Measurements from ENCODE around the gene HECTD3.

The HECTD3 gene

DNA sequence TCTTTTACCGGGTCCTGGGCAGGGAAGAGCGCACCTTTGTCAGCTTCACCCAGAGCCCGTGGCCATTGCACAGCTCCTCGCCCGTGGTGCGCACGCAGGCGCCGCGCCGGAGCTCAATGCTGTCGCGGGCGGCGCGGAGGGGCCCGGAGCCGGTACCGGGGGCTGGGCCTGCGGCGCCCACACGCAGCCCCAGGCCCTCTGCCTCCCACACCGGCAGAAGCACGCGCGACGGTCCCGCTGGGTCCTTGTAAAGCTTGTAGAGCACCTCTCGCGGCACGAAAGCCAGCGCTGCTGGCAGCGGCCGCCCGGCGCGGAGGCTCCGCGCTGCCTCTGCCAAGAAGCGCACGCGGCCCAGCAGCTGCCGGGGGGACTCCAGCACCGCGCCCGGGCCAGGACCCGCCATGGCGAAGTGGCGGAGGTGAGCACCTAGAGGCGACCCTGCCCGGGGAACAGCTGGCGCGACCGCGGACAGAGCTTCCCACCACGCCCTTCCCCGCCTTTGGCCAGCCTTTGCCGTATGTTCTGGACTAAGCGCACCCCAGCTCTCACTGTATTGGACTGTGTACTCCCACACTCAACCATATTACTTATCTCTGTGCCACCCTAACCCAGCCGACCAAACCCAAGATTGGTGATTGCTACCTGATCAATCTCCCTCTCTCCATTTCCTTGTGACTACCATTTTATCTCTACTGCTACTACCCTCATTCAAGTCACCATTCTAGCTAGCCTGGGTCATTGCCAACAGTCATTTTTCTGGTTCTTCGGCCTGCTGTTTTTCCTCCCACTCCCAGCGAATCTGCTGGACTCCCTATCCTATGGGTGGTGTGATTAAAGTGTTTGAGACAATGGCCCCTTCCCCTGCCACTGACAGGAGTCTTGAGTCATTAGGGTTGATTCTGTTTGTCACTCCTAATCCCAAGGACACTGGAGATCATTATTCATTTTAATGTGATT lies at the start of gene HECTD3:
HECTD3 (minus strand) TSS at position 470 of the 957 bp plus-strand sequence; CDS start at position 403, 67 bp downstream.
- DNase-seq (ENCODE audit: low read depth in 3 of 3): peak; percentile 34 to 71 (median 52)

DNA sequence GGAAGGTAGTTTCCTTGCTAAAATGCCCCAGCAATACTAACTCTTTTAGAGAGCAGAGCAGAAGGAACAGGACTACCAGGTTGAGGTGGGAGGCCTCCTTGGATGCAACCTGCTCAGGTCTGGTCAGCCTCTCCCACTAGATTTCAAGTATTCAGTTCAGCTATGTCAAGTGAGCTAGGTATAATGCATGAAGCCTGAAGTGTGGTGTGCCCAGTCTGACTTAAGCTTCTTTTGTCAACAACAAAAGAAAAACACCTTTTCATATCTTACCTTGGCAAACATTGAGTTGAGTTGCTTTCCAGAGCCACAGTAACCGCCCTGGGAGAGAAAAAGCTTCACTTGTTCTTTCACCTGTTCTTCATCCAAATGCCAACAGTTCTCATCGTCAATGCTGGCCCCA lies 48.7 kb upstream of the HECTD3 start:
- no peak for DNase-seq (ENCODE audit: low read depth in 3 of 3)

DNA sequence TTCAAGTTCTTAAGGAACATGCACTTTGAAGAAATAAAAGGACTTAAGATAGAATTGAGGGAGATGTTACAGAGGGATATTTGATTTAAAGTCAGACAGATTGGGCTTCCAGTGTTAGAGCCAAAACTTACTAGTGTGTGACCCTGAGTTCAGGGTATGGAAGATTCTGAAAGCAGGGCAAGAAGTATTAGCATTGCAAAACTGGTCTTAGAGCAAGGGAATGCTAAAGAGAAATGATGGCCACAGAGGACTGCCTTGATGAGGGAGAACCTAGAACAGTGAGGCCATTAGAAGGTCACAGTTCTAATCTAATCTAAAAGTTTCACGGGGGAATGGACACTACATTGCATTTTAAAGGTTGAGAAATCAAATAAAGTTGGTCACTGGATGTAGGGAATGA lies 46.4 kb upstream of the HECTD3 start:
- DNase-seq (ENCODE audit: low read depth in 3 of 3): no peak

DNA sequence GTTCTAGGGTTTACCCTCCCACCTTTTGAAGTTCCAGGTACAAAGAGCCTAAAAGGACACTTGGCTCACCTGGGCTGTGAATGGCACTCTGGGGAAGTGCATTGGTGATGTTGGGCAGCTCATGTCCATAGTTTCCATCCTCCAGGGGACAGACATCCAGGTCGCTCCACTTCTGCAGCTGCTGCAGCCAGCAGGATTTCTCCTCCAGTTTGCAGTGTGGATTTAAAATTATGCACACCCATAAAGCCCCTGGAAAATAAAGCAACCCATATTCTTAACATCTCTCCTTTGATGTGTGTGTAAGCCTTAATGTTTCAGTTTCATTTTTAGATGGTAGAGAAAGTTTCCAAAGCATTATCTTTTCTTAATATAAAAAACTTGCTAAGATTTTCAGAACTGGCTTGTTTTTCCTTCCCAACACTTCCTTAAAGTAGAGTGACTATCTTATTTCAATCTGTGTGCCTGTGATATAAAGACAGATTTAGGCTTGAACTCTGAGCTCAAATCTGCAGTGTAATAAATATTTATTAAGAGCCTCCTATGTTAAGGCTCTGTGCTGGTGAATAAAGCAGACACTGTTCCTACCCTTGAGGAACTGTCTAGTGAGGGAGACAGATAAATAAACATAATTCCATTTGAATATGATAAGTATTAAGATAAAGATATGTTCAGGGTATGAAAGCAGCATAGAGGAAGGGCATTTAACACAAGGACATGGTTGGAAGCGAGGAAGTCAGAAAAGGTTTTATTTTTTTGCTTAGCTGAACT lies 40.1 kb upstream of the HECTD3 start:
- DNase-seq (ENCODE audit: low read depth in 3 of 3): no peak

DNA sequence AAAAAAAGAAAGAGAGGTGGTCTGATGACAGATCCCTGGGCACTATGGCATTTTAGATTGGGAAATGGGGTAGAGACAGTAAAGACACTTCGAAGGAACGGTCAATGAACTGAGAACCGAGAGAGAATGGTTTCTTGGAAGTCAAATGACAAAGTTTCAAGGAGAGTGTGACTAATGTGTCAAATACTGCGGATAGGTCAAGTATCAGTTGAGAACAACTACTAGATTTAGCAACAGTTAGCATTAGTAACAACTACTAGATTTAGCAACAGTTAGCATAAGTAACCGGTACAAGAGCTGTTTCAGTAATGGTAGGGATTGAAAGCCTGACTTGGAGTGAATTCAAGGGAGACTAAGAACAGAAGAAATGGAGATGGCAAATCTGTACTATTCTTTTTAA lies 35.9 kb upstream of the HECTD3 start:
- DNase-seq (ENCODE audit: low read depth in 3 of 3): no peak

DNA sequence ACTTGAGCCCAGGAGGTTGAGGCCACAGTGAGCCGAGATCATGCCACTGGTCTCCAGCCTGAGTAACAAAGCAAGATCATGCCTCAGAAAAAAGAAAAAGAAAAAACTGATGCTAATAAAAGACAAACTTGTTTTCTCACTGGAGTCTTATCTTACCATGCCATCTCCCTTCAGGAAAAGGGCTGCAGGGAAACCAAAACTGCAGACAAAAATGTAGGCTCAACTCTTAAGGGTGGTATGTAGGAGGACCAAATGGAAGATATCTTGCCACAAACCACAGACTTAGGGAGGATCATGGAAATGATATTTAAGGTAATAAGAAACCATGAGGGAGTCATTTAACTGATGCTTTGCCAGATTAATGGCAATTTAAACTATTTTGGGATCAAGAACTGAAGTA lies 33.8 kb upstream of the HECTD3 start:
- no peak for DNase-seq (ENCODE audit: low read depth in 3 of 3)

DNA sequence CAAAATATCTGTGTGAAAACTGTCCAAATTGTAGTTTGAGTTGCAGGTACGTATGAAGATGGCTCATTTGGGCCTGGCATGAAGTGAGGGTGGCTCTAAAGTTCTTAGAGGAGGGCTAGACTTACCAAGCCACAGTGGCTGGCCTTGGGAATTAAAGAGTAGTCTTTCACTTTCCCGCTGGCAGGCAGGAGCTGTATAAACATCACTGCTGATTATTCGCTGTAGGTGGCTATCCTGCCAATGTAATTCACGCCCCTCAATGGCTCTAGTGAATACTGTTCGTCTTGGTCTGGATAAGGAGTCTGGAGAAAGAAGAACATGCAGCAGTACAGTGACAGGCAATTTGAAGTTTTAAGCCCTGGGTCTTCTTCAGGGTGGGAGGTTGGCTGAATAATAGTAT lies 32.0 kb upstream of the HECTD3 start:
- no peak for DNase-seq (ENCODE audit: low read depth in 3 of 3)

DNA sequence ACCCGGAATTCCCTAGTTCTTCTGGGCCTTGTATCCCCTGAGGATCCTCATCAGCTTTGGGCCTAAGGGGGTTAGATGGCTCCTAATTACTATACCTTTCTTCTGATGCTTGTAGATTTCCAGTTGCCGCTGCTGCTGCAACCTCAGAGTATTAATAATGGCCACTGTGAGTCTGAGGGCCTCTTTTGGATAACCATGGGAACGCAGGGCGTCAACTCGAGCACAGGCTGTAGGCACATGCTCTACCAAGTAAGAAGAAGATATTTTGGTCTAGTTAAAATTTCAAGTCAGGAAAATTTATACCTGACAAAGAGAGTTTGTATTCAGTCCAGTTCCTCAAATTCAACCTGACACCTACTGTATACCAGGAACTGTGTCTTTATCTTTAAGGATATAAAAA lies 29.2 kb upstream of the HECTD3 start:
- no peak for DNase-seq (ENCODE audit: low read depth in 3 of 3)

DNA sequence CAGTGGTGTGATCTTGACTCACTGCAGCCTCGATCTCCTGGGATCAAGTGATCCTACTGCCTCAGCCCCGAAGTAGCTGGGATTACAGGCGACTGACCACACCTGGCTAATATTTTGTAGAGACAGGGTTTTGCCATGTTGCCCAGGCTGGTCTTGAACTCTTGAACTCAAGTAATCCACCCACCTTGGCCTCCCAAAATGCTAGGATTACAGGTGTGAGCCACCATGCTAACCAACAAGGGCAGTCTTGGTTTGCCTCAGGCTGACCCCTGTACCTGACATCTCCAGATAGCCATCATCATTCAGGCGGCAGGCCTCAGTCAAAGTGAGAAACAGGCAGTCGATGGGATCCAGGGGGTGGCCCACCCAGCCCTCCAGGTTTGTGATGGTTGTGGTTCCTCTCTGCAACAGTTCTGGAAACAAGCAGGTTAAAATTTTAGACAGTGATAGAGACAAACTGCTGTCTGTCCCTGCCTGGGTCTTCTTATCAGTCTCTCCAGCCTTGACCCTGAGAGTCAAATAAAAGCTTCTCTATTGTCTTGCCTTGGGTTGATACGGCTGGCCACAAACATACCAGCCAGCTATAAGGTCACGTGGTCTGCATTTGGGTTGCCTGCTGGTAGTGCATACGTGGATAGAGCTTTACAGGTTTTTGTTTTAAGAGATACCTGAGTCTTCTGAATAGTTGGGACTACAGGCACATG lies 27.7 kb upstream of the HECTD3 start:
- DNase-seq (ENCODE audit: low read depth in 3 of 3): no peak

DNA sequence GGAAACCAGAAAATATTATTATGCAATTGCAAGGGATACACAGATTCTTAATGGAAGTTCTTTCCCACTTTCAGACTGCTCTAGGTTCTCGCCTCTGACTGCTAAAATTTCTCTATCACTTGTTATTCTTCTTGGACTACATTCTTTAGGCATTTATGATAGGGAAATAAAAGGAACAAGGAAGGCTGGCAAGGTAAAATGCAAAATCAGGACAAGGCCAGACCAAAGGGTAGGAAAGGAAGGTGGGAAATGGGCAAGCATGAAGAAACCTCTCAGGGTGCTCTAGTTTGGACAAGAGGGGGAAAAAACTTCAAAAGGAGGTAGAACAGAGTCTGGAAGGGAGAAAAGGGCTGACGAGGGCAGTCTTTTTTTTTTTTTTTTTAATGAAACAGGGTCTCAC lies 27.1 kb upstream of the HECTD3 start:
- DNase-seq (ENCODE audit: low read depth in 3 of 3): no peak

DNA sequence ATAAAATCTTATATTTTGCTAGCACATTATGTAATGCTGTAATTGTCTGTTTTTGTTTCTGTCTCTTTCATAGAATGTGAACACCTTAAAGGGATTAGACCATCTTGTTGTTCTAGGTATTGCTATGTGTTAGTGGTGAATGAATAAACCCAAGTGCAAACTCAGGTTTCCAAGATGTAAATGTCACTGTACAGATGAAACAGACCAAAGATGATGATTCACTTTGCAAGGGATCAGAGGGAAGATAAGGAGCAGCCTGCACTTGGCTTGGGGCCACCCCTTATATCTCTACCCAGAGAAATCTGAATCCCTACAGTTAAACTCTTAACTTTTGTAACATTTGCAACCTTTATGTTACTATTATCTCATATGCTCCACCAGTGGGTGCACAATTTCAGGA lies 26.3 kb upstream of the HECTD3 start:
- DNase-seq (ENCODE audit: low read depth in 3 of 3): no peak

DNA sequence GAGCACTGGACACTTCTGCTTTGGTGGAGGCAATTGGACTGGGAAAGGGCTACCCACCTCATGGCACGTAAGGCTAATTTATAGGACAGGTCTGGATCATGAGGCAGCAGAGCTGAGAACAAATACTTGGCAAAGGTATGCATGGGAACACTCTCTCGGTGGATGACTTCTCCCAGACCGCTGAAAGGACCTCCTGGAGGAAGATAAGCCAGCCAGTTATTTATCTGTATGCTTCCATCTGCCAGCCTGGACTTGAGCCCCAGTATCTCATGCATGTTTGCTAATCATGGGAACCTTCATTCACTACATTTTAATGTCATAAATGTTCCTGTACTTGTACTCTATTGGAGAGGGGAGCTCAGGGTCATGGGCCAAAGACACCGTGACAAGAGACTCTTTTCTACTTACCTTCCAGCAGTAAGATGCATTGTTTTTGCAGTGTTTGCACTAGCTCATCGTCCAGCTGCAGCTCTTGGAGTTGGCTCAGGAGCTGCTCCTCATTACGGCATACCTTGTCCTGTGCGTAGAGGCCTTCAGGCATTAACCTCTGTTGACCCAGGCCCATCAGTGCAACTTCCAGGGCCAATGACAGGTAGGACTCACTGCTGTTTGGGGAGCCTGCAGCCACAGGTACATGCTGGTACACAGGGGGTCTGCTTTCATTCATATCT lies 24.6 kb upstream of the HECTD3 start:
- no peak for DNase-seq (ENCODE audit: low read depth in 3 of 3)

DNA sequence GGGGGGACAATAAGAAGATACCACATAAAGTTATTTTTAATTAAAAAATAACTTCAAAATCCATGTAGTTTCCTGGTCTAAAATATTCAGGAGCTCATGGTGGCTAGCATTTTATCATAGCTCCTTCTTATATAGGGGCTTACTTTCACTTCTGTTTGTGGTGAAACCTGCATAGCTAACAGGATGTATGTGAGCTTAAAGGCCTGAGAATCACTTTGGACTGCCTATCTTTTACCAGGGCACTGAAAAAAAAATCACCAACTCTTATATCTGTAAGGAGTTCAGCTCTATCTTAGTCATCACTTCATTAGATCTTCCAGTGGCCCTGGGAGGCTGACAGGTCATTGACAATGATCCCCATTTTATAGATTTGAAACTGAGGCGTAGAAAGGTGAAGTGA lies 22.2 kb upstream of the HECTD3 start:
- no peak for DNase-seq (ENCODE audit: low read depth in 3 of 3)

DNA sequence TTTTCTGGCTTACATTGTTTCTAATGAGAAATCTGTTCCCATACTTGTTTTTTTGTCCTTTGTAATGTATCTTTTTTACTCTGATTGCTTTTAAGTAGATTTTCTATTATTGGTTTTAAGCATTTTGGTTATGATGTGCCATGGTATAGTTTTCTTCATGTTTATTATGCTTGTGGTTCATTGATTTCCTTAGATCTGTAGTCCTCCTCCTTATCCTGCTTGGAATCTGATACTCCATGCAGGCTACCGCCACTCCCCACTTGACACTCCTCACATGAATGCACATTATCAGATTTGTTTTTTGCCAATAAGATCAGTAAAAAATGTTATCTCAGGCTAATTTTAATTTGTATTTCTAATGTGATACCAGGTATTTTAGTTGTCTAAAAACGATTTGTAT lies 21.7 kb upstream of the HECTD3 start:
- DNase-seq (ENCODE audit: low read depth in 3 of 3): no peak

DNA sequence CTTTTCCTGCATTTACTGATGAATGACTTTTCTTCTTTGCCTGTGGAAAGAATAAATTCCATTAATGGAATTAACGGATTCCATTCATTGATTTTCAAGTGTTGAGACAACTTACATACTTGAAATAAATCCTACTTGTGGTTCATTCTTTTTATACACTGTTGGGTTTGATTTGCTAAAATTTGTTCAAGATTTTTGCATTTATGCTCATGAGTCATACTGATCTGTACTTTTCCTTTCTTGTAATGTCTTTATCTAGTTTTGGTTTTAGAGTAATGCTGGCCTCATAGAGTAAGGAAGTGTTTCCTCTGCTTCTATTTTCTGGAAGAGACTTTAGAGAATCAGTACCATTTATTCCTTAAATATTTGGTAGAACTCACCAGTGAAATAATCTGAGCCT lies 15.3 kb upstream of the HECTD3 start:
- DNase-seq (ENCODE audit: low read depth in 3 of 3): no peak

DNA sequence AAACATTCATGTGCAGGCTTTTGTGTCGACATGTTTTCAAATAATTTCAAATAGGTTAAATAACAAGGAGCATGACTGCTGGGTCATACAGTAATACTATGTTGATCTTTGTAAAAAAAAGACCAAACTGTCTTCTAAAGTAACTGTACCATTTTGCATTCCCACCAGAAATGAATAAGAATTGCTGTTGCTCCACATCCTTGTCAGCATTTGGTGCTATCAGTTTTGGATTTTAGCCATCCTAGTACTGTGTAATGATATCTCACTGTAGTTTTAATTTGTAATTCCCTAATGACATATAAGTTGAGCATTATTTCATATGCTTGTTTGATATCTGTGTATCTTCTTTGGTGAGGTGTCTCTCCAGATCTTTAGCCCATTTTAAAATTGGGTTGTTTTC lies 12.5 kb upstream of the HECTD3 start:
- no peak for DNase-seq (ENCODE audit: low read depth in 3 of 3)

DNA sequence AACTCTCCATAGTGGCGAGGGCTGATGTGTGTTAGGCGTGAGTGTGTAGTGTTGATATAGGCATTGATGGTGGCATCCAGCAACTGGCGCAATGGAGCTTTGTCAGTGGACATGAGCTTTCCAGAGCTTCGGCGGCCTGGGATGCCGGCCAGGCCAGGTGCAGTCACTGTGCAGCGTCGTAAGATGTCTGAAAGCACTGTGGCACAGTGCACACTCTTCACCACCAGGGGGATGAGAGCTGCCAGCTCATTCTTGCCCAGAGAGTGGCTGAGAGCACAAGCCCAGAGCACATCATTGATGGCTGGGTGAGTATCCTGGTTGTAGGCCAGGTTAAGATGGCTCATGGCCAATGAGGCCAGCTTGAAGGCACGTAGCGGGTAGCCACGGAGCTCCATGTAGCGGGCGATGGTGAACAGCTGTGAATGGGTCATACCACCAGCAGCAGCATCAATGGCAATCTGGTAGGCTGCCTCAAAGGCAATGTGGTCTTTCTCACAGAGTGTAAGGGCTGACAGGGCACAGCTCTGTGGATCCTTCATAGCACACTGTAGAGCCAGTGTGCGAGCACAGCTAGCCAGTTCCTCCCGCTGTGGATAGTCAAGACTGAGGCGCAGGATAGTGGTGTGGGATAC lies 7.6 kb upstream of the HECTD3 start:
- DNase-seq (ENCODE audit: low read depth in 3 of 3): peak; percentile 44 to 46 (median 45)

DNA sequence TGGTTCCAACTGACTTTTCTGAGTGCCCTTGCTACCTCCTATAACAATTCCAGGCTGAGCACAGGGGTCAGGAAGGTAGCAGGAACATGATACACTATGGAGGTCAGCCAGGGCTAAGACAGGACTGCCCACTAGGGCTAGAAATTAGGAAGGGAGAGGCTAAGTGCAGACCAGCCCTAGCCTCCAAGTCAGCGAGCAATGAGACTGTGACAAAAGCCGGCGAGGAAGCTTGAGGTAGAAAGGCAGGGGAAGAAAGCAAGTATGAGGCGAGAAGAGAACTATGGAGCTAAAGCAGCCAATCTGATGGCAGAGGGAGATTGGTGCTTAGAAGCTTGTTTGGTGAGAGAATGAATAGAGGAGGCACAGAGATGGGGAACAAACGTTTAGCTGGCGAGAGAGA lies 5.6 kb upstream of the HECTD3 start:
- no peak for DNase-seq (ENCODE audit: low read depth in 3 of 3)

DNA sequence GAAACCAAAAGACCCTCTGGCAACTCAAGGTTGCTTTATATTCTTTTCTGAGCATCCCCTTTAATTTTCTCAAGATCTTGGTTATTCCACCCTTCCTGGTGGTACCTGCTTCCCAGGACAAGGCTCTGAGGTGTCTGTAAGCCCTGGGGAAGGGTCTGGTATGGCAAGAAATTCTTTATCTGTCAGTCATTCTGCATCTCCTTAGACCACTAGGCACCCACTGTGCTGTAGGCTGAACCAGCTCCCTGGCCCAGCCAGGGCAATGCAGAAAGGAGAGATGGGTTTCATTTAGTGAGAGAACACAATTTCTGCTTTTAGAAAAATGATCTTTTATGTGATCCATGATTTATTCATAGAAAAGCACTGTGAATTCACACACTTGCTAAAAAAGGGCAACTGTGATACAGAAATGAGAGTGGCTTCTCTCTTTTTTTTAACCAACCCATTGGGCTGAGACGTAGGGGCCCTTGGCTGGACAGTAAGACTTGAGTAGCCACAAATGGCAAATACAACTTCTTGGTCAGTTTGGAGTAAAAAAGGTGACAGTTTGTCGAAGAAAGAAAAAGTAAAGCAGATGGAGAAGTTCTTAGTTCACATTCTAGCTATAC lies 5.1 kb upstream of the HECTD3 start:
- no peak for DNase-seq (ENCODE audit: low read depth in 3 of 3)

DNA sequence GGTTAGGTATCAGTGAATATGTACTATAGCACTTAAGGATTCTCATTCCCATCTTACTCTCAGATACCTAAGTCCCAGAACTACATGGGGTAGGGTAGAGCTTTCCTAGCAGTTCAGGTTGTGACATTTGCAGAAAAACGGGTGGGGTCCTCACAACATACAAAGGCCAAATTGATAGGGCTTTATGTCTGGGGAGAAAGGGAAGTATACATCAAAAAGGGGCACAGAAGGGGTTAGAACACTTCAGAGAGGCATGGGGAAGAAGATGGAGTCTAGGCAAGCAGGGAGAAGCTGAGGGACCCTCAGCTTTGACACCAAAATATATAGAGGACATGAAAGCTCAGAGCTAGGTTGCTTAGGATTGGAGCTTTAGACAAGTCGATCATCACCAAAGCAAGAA lies 4.6 kb upstream of the HECTD3 start:
- DNase-seq (ENCODE audit: low read depth in 3 of 3): no peak
